Measurements from ENCODE around the gene KRTAP10-9. TPM values are rescaled to one million over a fixed set of nuclear protein-coding genes. Genes with fewer than 3 reads are reported as not detected.

The KRTAP10-9 gene
- total and polyA plus RNA-seq, 7 experiments from 2014 or later: not detected

GRCh38 chr21:44613386-44614155, 13.3 kb upstream of the KRTAP10-9 start:
- peaks cover 0 to 19% (median 0%) of the 10 kb centered on the region in 3 experiments for H3K9me3 ChIP-seq (ENCODE audit: control insufficient read depth in 2 of 3, low read length in 3 of 3)
- H3K36me3 ChIP-seq (ENCODE audit: control insufficient read depth in 2 of 3, insufficient read depth in 3 of 3, low read length in 3 of 3): no peaks in the 10 kb centered on the region
- H3K27me3 ChIP-seq (ENCODE audit: control insufficient read depth in 2 of 2, insufficient read depth in 2 of 2, low read length in 2 of 2): no peaks in the 10 kb centered on the region
- POLR2A ChIA-PET: no interaction called here
- Mint-ChIP-seq H3K9me3 (peaks cover 8 to 31% (median 19%) of the 10 kb centered on the region in 11 donors), H3K27me3 (peaks cover 0 to 4% (median 0%) of the 10 kb centered on the region in 5 donors), H3K4me3 (no peak overlapping the region), H3K36me3 (peaks cover 8 to 15% (median 12%) of the 10 kb centered on the region in 5 donors), H3K27ac (peak overlapping the region in 1 of 9 donors; percentile 67), H3K4me1 (peaks cover 11 to 48% (median 36%) of the 10 kb centered on the region in 7 donors)
- ATAC-seq (no peak), DNase-seq (no peak)
- H3K4me3 ChIP-seq (ENCODE audit: low read length): no peak overlapping the region
- CTCF ChIA-PET: no interaction called here
- no peak overlapping the region for H3K27ac ChIP-seq (ENCODE audit: low read depth, low read length)
- intact Hi-C loops (cut with micrococcal nuclease): no loop called here
- peaks cover 22 to 30% of the 10 kb centered on the region in 2 donors for H3K4me1 ChIP-seq (ENCODE audit: control insufficient read depth in 2 of 2, insufficient read depth in 2 of 2, low read length in 2 of 2)

- peak overlapping the region in 7 of 9 donors; percentile 48 to 81 (median 58) for H3K27ac Mint-ChIP-seq
- H3K27me3 Mint-ChIP-seq: peaks cover 0 to 4% (median 0%) of the 10 kb centered on the region in 5 donors
These were observed 12.7 kb upstream of the KRTAP10-9 start for GRCh38 chr21:44614161-44614631.

GRCh38 chr21:44614961-44615391, 11.9 kb upstream of the KRTAP10-9 start:
- peaks cover 0 to 11% (median 3%) of the 10 kb centered on the region in 3 experiments for H3K9me3 ChIP-seq (ENCODE audit: control insufficient read depth in 2 of 3, low read length in 3 of 3)
- ATAC-seq (no peak), DNase-seq (no peak)
- H3K9me3 Mint-ChIP-seq: peaks cover 5 to 31% (median 21%) of the 10 kb centered on the region in 11 donors
- peak overlapping the region in 2 of 9 donors; percentile 48 to 54 for H3K27ac Mint-ChIP-seq
- H3K4me1 ChIP-seq (ENCODE audit: control insufficient read depth in 2 of 2, insufficient read depth in 2 of 2, low read length in 2 of 2): peaks cover 36 to 44% of the 10 kb centered on the region in 2 donors
- H3K36me3 ChIP-seq (ENCODE audit: control insufficient read depth in 2 of 3, insufficient read depth in 3 of 3, low read length in 3 of 3): no peaks in the 10 kb centered on the region
- POLR2A ChIA-PET: interaction anchor here (1.1 kb wide), 1 partner anchor 97 kb away, joined by 5 read pairs; no protein-coding TSS in a partner anchor
- CTCF ChIA-PET: interaction anchor here (0.6 to 0.8 kb wide), 3 partner anchors 11 to 178 kb away, joined by 3 read pairs; no protein-coding TSS in a partner anchor
- no peak overlapping the region for H3K27ac ChIP-seq (ENCODE audit: low read depth, low read length)
- no peak overlapping the region for H3K4me3 ChIP-seq (ENCODE audit: low read length)
- H3K36me3 Mint-ChIP-seq: peaks cover 4 to 28% (median 12%) of the 10 kb centered on the region in 5 donors
- peaks cover 20 to 62% (median 50%) of the 10 kb centered on the region in 7 donors for H3K4me1 Mint-ChIP-seq
- H3K27me3 Mint-ChIP-seq: no peaks in the 10 kb centered on the region
- no peaks in the 10 kb centered on the region for H3K27me3 ChIP-seq (ENCODE audit: control insufficient read depth in 2 of 2, insufficient read depth in 2 of 2, low read length in 2 of 2)
- H3K4me3 Mint-ChIP-seq: peak overlapping the region in 2 of 10 donors; percentile 16 to 27
- intact Hi-C loops (cut with micrococcal nuclease): loop anchor here in 1 of 2 donors (5.0 kb wide), 2 partner anchors 33 to 97 kb away; partner anchors contain the start of genes KRTAP10-5 and TSPEAR

More at GRCh38 chr21:44614161-44614631, 12.7 kb upstream of the KRTAP10-9 start:
- Histone ChIP-seq H3K27me3 (ENCODE audit: control insufficient read depth in 2 of 2, insufficient read depth in 2 of 2, low read length in 2 of 2) (no peaks in the 10 kb centered on the region), H3K4me3 (ENCODE audit: low read length) (no peak overlapping the region), H3K9me3 (ENCODE audit: control insufficient read depth in 2 of 3, low read length in 3 of 3) (peaks cover 0 to 18% (median 0%) of the 10 kb centered on the region in 3 experiments), H3K27ac (ENCODE audit: low read depth, low read length) (no peak overlapping the region), H3K4me1 (ENCODE audit: control insufficient read depth in 2 of 2, insufficient read depth in 2 of 2, low read length in 2 of 2) (peaks cover 28 to 36% of the 10 kb centered on the region in 2 donors), H3K36me3 (ENCODE audit: control insufficient read depth in 2 of 3, insufficient read depth in 3 of 3, low read length in 3 of 3) (no peaks in the 10 kb centered on the region)
- ChIA-PET POLR2A (interaction anchor here (1.1 kb wide), 1 partner anchor 96 kb away, joined by 5 read pairs; no protein-coding TSS in a partner anchor), CTCF (no interaction called here)
- peaks cover 3 to 22% (median 11%) of the 10 kb centered on the region in 5 donors for H3K36me3 Mint-ChIP-seq
- peaks cover 7 to 31% (median 22%) of the 10 kb centered on the region in 11 donors for H3K9me3 Mint-ChIP-seq
- ATAC-seq (no peak), DNase-seq (no peak)
- peak overlapping the region in 1 of 10 donors; percentile 27 for H3K4me3 Mint-ChIP-seq
- intact Hi-C loops (cut with micrococcal nuclease): no loop called here
- peaks cover 17 to 54% (median 42%) of the 10 kb centered on the region in 7 donors for H3K4me1 Mint-ChIP-seq

GRCh38 chr21:44615466-44615865, 11.4 kb upstream of the KRTAP10-9 start:
- H3K9me3 Mint-ChIP-seq: peaks cover 5 to 31% (median 23%) of the 10 kb centered on the region in 11 donors
- peak overlapping the region in 3 of 10 donors; percentile 27 to 69 (median 35) for H3K4me3 Mint-ChIP-seq
- no peaks in the 10 kb centered on the region for H3K27me3 Mint-ChIP-seq
- peaks cover 7 to 31% (median 16%) of the 10 kb centered on the region in 5 donors for H3K36me3 Mint-ChIP-seq
- H3K4me1 ChIP-seq (ENCODE audit: control insufficient read depth in 2 of 2, insufficient read depth in 2 of 2, low read length in 2 of 2): peaks cover 37 to 45% of the 10 kb centered on the region in 2 donors
- ATAC-seq (no peak), DNase-seq (no peak)
- H3K4me1 Mint-ChIP-seq: peaks cover 20 to 66% (median 55%) of the 10 kb centered on the region in 7 donors
- intact Hi-C loops (cut with micrococcal nuclease): loop anchor here in 1 of 2 donors (5.0 kb wide), 2 partner anchors 33 to 97 kb away; partner anchors contain the start of genes KRTAP10-5 and TSPEAR
- no peaks in the 10 kb centered on the region for H3K36me3 ChIP-seq (ENCODE audit: control insufficient read depth in 2 of 3, insufficient read depth in 3 of 3, low read length in 3 of 3)
- H3K27ac ChIP-seq (ENCODE audit: low read depth, low read length): no peak overlapping the region
- CTCF ChIA-PET: interaction anchor here (0.6 to 0.8 kb wide), 3 partner anchors 11 to 178 kb away, joined by 3 read pairs; no protein-coding TSS in a partner anchor
- H3K9me3 ChIP-seq (ENCODE audit: control insufficient read depth in 2 of 3, low read length in 3 of 3): peaks cover 0 to 7% (median 5%) of the 10 kb centered on the region in 3 experiments
- H3K4me3 ChIP-seq (ENCODE audit: low read length): no peak overlapping the region
- peak overlapping the region in 4 of 9 donors; percentile 54 to 93 (median 72) for H3K27ac Mint-ChIP-seq
- POLR2A ChIA-PET: interaction anchor here (1.1 kb wide), 1 partner anchor 98 kb away, joined by 5 read pairs; no protein-coding TSS in a partner anchor
- H3K27me3 ChIP-seq (ENCODE audit: control insufficient read depth in 2 of 2, insufficient read depth in 2 of 2, low read length in 2 of 2): no peaks in the 10 kb centered on the region

GRCh38 chr21:44615911-44616590, 10.8 kb upstream of the KRTAP10-9 start:
- H3K27ac ChIP-seq (ENCODE audit: low read depth, low read length): no peak overlapping the region
- H3K9me3 Mint-ChIP-seq: peaks cover 9 to 31% (median 25%) of the 10 kb centered on the region in 11 donors
- H3K36me3 ChIP-seq (ENCODE audit: control insufficient read depth in 2 of 3, insufficient read depth in 3 of 3, low read length in 3 of 3): no peaks in the 10 kb centered on the region
- no peaks in the 10 kb centered on the region for H3K27me3 ChIP-seq (ENCODE audit: control insufficient read depth in 2 of 2, insufficient read depth in 2 of 2, low read length in 2 of 2)
- intact Hi-C loops (cut with micrococcal nuclease): loop anchor here in 1 of 2 donors (5.0 kb wide), 2 partner anchors 34 to 96 kb away; partner anchors contain the start of genes KRTAP10-5 and TSPEAR
- H3K27me3 Mint-ChIP-seq: no peaks in the 10 kb centered on the region
- H3K4me1 ChIP-seq (ENCODE audit: control insufficient read depth in 2 of 2, insufficient read depth in 2 of 2, low read length in 2 of 2): peaks cover 37 to 45% of the 10 kb centered on the region in 2 donors
- H3K9me3 ChIP-seq (ENCODE audit: control insufficient read depth in 2 of 3, low read length in 3 of 3): peaks cover 0 to 6% (median 5%) of the 10 kb centered on the region in 3 experiments
- ChIA-PET CTCF (interaction anchor here (0.5 to 0.8 kb wide), 3 partner anchors 10 to 126 kb away, joined by 3 read pairs; no protein-coding TSS in a partner anchor), POLR2A (interaction anchor here (1.2 kb wide), 1 partner anchor 11 kb away, joined by 4 read pairs; no protein-coding TSS in a partner anchor)
- peaks cover 12 to 33% (median 21%) of the 10 kb centered on the region in 5 donors for H3K36me3 Mint-ChIP-seq
- DNase-seq (no peak), ATAC-seq (no peak)
- peaks cover 20 to 71% (median 60%) of the 10 kb centered on the region in 7 donors for H3K4me1 Mint-ChIP-seq
- peak overlapping the region in 8 of 10 donors; percentile 19 to 69 (median 29) for H3K4me3 Mint-ChIP-seq
- H3K4me3 ChIP-seq (ENCODE audit: low read length): no peak overlapping the region
- H3K27ac Mint-ChIP-seq: peak overlapping the region in 8 of 9 donors; percentile 52 to 96 (median 72)

Data from naive thymus-derived CD4-positive, alpha-beta T cell (primary cell).